HCT116 (cell line): ENCODE results near the gene TMEM154. TPM values are rescaled to one million over a fixed set of nuclear protein-coding genes. Genes with fewer than 3 reads are reported as not detected.

Experiments
- ATAC-seq: fragments of 200-7000 bp; cut with Tn5 transposase; 2 replicates; pipeline ENCODE4 v1.9.1; 2020; ENCODE audit warnings: mild to moderate bottlenecking, moderate library complexity
- BruUV-seq: library from RNA; stranded (reverse); fragments of 400-500 nt; replicated peaks from 2 replicates; lab custom pipeline; 2021; lab: Mats Ljungman, UMichigan
- CTCF ChIA-PET: fragments of 300-600 bp; sonication (Branson Sonifier 250); formaldehyde crosslinking; loops from one replicate; lab custom pipeline; 2021; ENCODE audit warnings: antibody characterized with exemption; lab: Charles Lee
- POLR2A ChIA-PET: fragments of 300-600, 350-600 bp; sonication (Branson Sonifier 250); formaldehyde crosslinking; loops from one replicate; lab custom pipeline; 2021; ENCODE audit warnings: antibody characterized with exemption; lab: Charles Lee
- RAD21 ChIA-PET, 2 experiments: fragments of 300-600 bp; sonication (Branson Sonifier 250); formaldehyde crosslinking; loops; one replicate each; lab custom pipeline; 2023; ENCODE audit warnings: low total read pairs in 2 of 2; ENCODE audit not compliant: uncharacterized antibody in 2 of 2, unreplicated experiment in 2 of 2, low non-redundant PET in 1 of 2; lab: Charles Lee
- DNase-seq: peaks from one replicate; pipeline ENCODE4 v3.0.0-alpha.2; 2010; ENCODE audit warnings: low read depth, low spot score
- H2AFZ ChIP-seq: fragments of 200-600 bp; shearing (Covaris generic), sonication (generic); 2 replicates; pipeline ENCODE4 v1.6.1; 2017; ENCODE audit warnings: low read depth, mixed run types, mixed read lengths, antibody characterized with exemption, low read length; ENCODE audit not compliant: poor library complexity, severe bottlenecking
- H3K27ac ChIP-seq: 2 replicates; pipeline ENCODE4 v1.5.1; 2012; ENCODE audit warnings: low read depth, low read length
- H3K27me3 ChIP-seq: fragments of 200-600 bp; sonication (generic); 2 replicates; pipeline ENCODE4 v1.6.1; 2016; ENCODE audit warnings: mixed run types, low read length, mixed read lengths; ENCODE audit not compliant: insufficient read depth
- H3K36me3 ChIP-seq, 2 experiments: fragments of 200-500 bp in 1 of 2; fragments of 200-600 bp in 1 of 2; sonication (Bioruptor generic) in 1 of 2; sonication (generic) in 1 of 2; 2 replicates each; pipeline versions ENCODE4 v1.5.1 to v1.6.1; 2014 to 2016; ENCODE audit warnings: low read length in 2 of 2, inconsistent platforms in 1 of 2, mixed read lengths in 1 of 2, mixed run types in 1 of 2; ENCODE audit not compliant: insufficient read depth in 2 of 2, control insufficient read depth in 1 of 2
- H3K4me1 ChIP-seq, 2 experiments: fragments of 200-600 bp in 1 of 2; sonication (generic) in 1 of 2; 2 replicates each; pipeline versions ENCODE4 v1.5.1 to v1.6.1; 2012 to 2017; ENCODE audit warnings: low read length in 2 of 2, inconsistent platforms in 1 of 2, mild to moderate bottlenecking in 1 of 2, mixed read lengths in 1 of 2, mixed run types in 1 of 2, moderate library complexity in 1 of 2; ENCODE audit not compliant: insufficient read depth in 2 of 2, control insufficient read depth in 1 of 2
- H3K4me2 ChIP-seq: fragments of 200-600 bp; sonication (generic); 2 replicates; pipeline ENCODE4 v1.6.1; 2017; ENCODE audit warnings: mixed run types, low read length, mixed read lengths
- H3K4me3 ChIP-seq, 2 experiments: fragments of 200-600 bp in 1 of 2; sonication (generic) in 1 of 2; replicated peaks in 1 of 2; 2 replicates each; pipeline ENCODE4 v1.5.1; 2011 to 2016; ENCODE audit warnings: low read length in 2 of 2, control low read depth in 1 of 2, low read depth in 1 of 2, mild to moderate bottlenecking in 1 of 2, mixed read lengths in 1 of 2, mixed run types in 1 of 2
- H3K79me2 ChIP-seq: fragments of 200-600 bp; sonication (generic); 2 replicates; pipeline ENCODE4 v1.6.1; 2017; ENCODE audit warnings: mild to moderate bottlenecking, mixed run types, low read length, moderate library complexity, mixed read lengths; ENCODE audit not compliant: insufficient read depth
- H3K9ac ChIP-seq: fragments of 200-600 bp; sonication (generic); 2 replicates; pipeline ENCODE4 v1.6.1; 2016; ENCODE audit warnings: low read length, mixed read lengths
- H3K9me2 ChIP-seq: fragments of 200-600 bp; sonication (generic), shearing (Covaris generic); 2 replicates; pipeline ENCODE4 v1.6.1; 2017; ENCODE audit warnings: mixed run types, mild to moderate bottlenecking, moderate library complexity; ENCODE audit not compliant: insufficient read depth
- H3K9me3 ChIP-seq, 2 experiments: fragments of 200-500 bp in 1 of 2; fragments of 200-600 bp in 1 of 2; sonication (Bioruptor generic) in 1 of 2; sonication (generic) in 1 of 2; 2 replicates each; pipeline ENCODE4 v1.6.1; 2014 to 2017; ENCODE audit warnings: low read length in 2 of 2, mixed read lengths in 2 of 2, inconsistent platforms in 1 of 2, low read depth in 1 of 2, mild to moderate bottlenecking in 1 of 2, mixed run types in 1 of 2, moderate library complexity in 1 of 2; ENCODE audit not compliant: control insufficient read depth in 1 of 2, insufficient read depth in 1 of 2
- H4K20me1 ChIP-seq: fragments of 200-600 bp; sonication (generic), shearing (Covaris generic); 2 replicates; pipeline ENCODE4 v1.6.1; 2017; ENCODE audit warnings: mixed run types, mild to moderate bottlenecking, moderate library complexity; ENCODE audit not compliant: insufficient read depth
- CBX3 ChIP-seq: IDR thresholded peaks from 2 replicates; pipeline ENCODE4 v1.6.1; 2012; ENCODE audit warnings: low read depth
- CEBPB ChIP-seq: IDR thresholded peaks from 2 replicates; pipeline ENCODE4 v1.6.1; 2012; ENCODE audit warnings: low read depth
- CTCF ChIP-seq, 3 experiments: fragments of 200-600 bp in 1 of 3; sonication (generic) in 1 of 3; IDR thresholded peaks in 2 of 3; conservative IDR thresholded peaks in 1 of 3; 2 replicates each; pipeline ENCODE4 v1.5.1; 2012 to 2017; ENCODE audit warnings: low read depth in 2 of 3, low read length in 2 of 3, antibody characterized with exemption in 1 of 3, borderline replicate concordance in 1 of 3, control low read depth in 1 of 3, mild to moderate bottlenecking in 1 of 3, mixed read lengths in 1 of 3, mixed run types in 1 of 3, moderate library complexity in 1 of 3; ENCODE audit not compliant: insufficient read depth in 1 of 3
- ELF1 ChIP-seq: IDR thresholded peaks from 2 replicates; pipeline ENCODE4 v1.6.1; 2012; ENCODE audit warnings: low read depth, borderline replicate concordance
- EZH2 ChIP-seq: fragments of 200-600 bp; sonication (generic); IDR thresholded peaks from 2 replicates; pipeline ENCODE4 v1.6.1; 2017; ENCODE audit warnings: antibody characterized with exemption, mixed run types
- EZH2phosphoT487 ChIP-seq: fragments of 200-600 bp; IDR thresholded peaks from 2 replicates; pipeline ENCODE4 v1.6.1; 2018; ENCODE audit warnings: antibody characterized with exemption, borderline replicate concordance
- FOSL1 ChIP-seq: IDR thresholded peaks from 2 replicates; pipeline ENCODE4 v1.6.1; 2012; ENCODE audit warnings: low read depth
- JUND ChIP-seq: IDR thresholded peaks from 2 replicates; pipeline ENCODE4 v1.6.1; 2012
- POLR2A ChIP-seq: IDR thresholded peaks from 2 replicates; pipeline ENCODE4 v1.7.0; 2011; ENCODE audit warnings: borderline replicate concordance; ENCODE audit not compliant: insufficient read depth, insufficient read length; ENCODE audit errors: extremely low read depth
- POLR2AphosphoS5 ChIP-seq: IDR thresholded peaks from 2 replicates; pipeline ENCODE4 v1.6.1; 2011; ENCODE audit warnings: mild to moderate bottlenecking, low read depth, low read length, moderate library complexity
- RAD21 ChIP-seq: IDR thresholded peaks from 2 replicates; pipeline ENCODE4 v1.6.1; 2012; ENCODE audit warnings: low read depth, mild to moderate bottlenecking
- SIN3A ChIP-seq: IDR thresholded peaks from 2 replicates; pipeline ENCODE4 v1.6.1; 2012; ENCODE audit warnings: low read depth
- SP1 ChIP-seq: IDR thresholded peaks from 2 replicates; pipeline ENCODE4 v1.6.1; 2012; ENCODE audit warnings: low read depth
- SRF ChIP-seq: IDR thresholded peaks from 2 replicates; pipeline ENCODE4 v1.6.1; 2012; ENCODE audit warnings: low read depth
- TCF7L2 ChIP-seq: IDR thresholded peaks from 2 replicates; pipeline ENCODE4 v1.7.0; 2011; ENCODE audit warnings: borderline replicate concordance, inconsistent platforms; ENCODE audit not compliant: insufficient read depth, insufficient read length; ENCODE audit errors: extremely low read depth
- YY1 ChIP-seq: IDR thresholded peaks from 2 replicates; pipeline ENCODE4 v1.6.1; 2011; ENCODE audit warnings: low read length, low read depth, moderate library complexity, mild to moderate bottlenecking; ENCODE audit not compliant: insufficient replicate concordance; ENCODE audit errors: extremely low read depth
- ZFX ChIP-seq: fragments of 450-650 bp; IDR thresholded peaks from 2 replicates; pipeline ENCODE4 v1.6.1; 2017
- ZNF274 ChIP-seq: fragments of 200-500 bp; sonication (Bioruptor generic); IDR thresholded peaks from 2 replicates; pipeline ENCODE4 v1.6.1; 2014; ENCODE audit warnings: mild to moderate bottlenecking, low read depth, low read length, inconsistent platforms
- intact Hi-C: fragments of 100-400 bp; cut with micrococcal nuclease; formaldehyde crosslinking; loops from 2 replicates; pipeline ENCODE4 v1.10.0; 2022
- total RNA-seq: library from RNA; stranded (reverse); gene quantifications from one replicate; pipeline ENCODE4 v1.2.1, GENCODE V29; 2021; ENCODE audit not compliant: unreplicated experiment
- TF ChIP-seq, protein P1 (sequence below): IDR thresholded peaks from 2 replicates; pipeline ENCODE4 v1.6.1; 2012
- TF ChIP-seq, protein P2 (sequence below): IDR thresholded peaks from 2 replicates; pipeline ENCODE4 v1.6.1; 2012

TMEM154 gene
- total RNA-seq, 1 experiment from 2014 or later, result 2.4 TPM

GRCh38 chr4:152601156-152601555 lies 78.6 kb downstream of the TMEM154 start:
- intact Hi-C loops, result no loop called here
- ATAC-seq, result no peak
- no peaks in the 10 kb centered on the region for H3K36me3 ChIP-seq
- RAD21 ChIA-PET, result no interaction called here
- BruUV-seq, result no TSS peak
- TF ChIP-seq ZFX (no peak), FOSL1 (no peak), SIN3A (no peak), EZH2phosphoT487 (no peak), ZNF274 (no peak), SP1 (no peak), SRF (no peak), ELF1 (no peak)
- TF ChIP-seq, all 23 proteins: peak for 0
- DNase-seq, result no peak
- no peak overlapping the region for H2AFZ ChIP-seq
- H3K4me3 ChIP-seq, result no peak overlapping the region
- H3K27me3 ChIP-seq, result no peaks in the 10 kb centered on the region
- H3K4me2 ChIP-seq, result no peak overlapping the region
- ChIA-PET POLR2A (no interaction called here), CTCF (no interaction called here)
- H4K20me1 ChIP-seq, result no peaks in the 10 kb centered on the region
- no peaks in the 10 kb centered on the region for H3K4me1 ChIP-seq
- no peak overlapping the region for H3K27ac ChIP-seq
- H3K9me2 ChIP-seq, result no peaks in the 10 kb centered on the region
- H3K79me2 ChIP-seq, result no peaks in the 10 kb centered on the region
- no peaks in the 10 kb centered on the region for H3K9me3 ChIP-seq
- H3K9ac ChIP-seq, result no peak overlapping the region

- no peak overlapping the region for H3K27ac ChIP-seq
- BruUV-seq, result no TSS peak
- ChIA-PET POLR2A (no interaction called here), CTCF (no interaction called here), RAD21 (no interaction called here)
- H3K9me3 ChIP-seq, result no peaks in the 10 kb centered on the region
- no peaks in the 10 kb centered on the region for H3K4me1 ChIP-seq
- no peaks in the 10 kb centered on the region for H3K36me3 ChIP-seq
- no peaks in the 10 kb centered on the region for H4K20me1 ChIP-seq
- no peak overlapping the region for H3K4me3 ChIP-seq
- no peaks in the 10 kb centered on the region for H3K27me3 ChIP-seq
- ATAC-seq (no peak), DNase-seq (no peak)
- no peaks in the 10 kb centered on the region for H3K79me2 ChIP-seq
- H3K9ac ChIP-seq, result no peak overlapping the region
- no peak overlapping the region for H3K4me2 ChIP-seq
- TF ChIP-seq ZNF274 (no peak), ZFX (no peak), CEBPB (no peak), ELF1 (no peak), EZH2 (no peak), CTCF (IDR thresholded peaks at IDR 0.05 in 2 of 3, conservative IDR thresholded peaks at IDR 0.05 in 1 of 3; ENCODE audit: borderline replicate concordance in 1 of 3, insufficient read depth in 1 of 3, low read depth in 2 of 3, low read length in 2 of 3) (no peak), FOSL1 (no peak), SRF (no peak), JUND (no peak), POLR2AphosphoS5 (no peak), CBX3 (no peak), EZH2phosphoT487 (no peak), POLR2A (no peak), TCF7L2 (no peak), RAD21 (no peak), YY1 (no peak), SIN3A (no peak)
- TF ChIP-seq, protein P1, sequence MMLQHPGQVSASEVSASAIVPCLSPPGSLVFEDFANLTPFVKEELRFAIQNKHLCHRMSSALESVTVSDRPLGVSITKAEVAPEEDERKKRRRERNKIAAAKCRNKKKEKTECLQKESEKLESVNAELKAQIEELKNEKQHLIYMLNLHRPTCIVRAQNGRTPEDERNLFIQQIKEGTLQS, result no peak
- TF ChIP-seq, protein P2, sequence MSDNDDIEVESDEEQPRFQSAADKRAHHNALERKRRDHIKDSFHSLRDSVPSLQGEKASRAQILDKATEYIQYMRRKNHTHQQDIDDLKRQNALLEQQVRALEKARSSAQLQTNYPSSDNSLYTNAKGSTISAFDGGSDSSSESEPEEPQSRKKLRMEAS, result no peak
- H2AFZ ChIP-seq, result no peak overlapping the region
- intact Hi-C loops, result no loop called here
- no peaks in the 10 kb centered on the region for H3K9me2 ChIP-seq
These were observed 80.2 kb downstream of the TMEM154 start for GRCh38 chr4:152599636-152600035.
